ENCODE data around the gene GKAP1.

- TF ChIP-seq, protein P1, sequence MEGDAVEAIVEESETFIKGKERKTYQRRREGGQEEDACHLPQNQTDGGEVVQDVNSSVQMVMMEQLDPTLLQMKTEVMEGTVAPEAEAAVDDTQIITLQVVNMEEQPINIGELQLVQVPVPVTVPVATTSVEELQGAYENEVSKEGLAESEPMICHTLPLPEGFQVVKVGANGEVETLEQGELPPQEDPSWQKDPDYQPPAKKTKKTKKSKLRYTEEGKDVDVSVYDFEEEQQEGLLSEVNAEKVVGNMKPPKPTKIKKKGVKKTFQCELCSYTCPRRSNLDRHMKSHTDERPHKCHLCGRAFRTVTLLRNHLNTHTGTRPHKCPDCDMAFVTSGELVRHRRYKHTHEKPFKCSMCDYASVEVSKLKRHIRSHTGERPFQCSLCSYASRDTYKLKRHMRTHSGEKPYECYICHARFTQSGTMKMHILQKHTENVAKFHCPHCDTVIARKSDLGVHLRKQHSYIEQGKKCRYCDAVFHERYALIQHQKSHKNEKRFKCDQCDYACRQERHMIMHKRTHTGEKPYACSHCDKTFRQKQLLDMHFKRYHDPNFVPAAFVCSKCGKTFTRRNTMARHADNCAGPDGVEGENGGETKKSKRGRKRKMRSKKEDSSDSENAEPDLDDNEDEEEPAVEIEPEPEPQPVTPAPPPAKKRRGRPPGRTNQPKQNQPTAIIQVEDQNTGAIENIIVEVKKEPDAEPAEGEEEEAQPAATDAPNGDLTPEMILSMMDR (conservative IDR thresholded peaks at IDR 0.05; ENCODE audit: low read depth, low read length), result no peak
- no peak for TF ChIP-seq EZH2 (IDR thresholded peaks at IDR 0.05; ENCODE audit: borderline replicate concordance, low read depth, low read length, poor library complexity, severe bottlenecking)
These were observed 63.1 kb downstream of the GKAP1 start for GRCh38 chr9:83754383-83754977.
